Stimulated activated CD4-positive, alpha-beta T cell treated with anti-CD3 and anti-CD28 coated beads, Interleukin-1b, Interleukin-23, amount 100 ng/mL, for 48 hours (primary cell): ENCODE measurements around the gene STK25.
"Not testable (repeated sequence)": the region's sequence is repeated elsewhere in the genome, so short reads cannot be mapped to it uniquely, and the experiment has no call there.

ENCODE experiments used
- DNase-seq: peaks from one replicate; pipeline ENCODE4 v3.0.0-alpha.2; 2020

STK25 gene

DNA sequence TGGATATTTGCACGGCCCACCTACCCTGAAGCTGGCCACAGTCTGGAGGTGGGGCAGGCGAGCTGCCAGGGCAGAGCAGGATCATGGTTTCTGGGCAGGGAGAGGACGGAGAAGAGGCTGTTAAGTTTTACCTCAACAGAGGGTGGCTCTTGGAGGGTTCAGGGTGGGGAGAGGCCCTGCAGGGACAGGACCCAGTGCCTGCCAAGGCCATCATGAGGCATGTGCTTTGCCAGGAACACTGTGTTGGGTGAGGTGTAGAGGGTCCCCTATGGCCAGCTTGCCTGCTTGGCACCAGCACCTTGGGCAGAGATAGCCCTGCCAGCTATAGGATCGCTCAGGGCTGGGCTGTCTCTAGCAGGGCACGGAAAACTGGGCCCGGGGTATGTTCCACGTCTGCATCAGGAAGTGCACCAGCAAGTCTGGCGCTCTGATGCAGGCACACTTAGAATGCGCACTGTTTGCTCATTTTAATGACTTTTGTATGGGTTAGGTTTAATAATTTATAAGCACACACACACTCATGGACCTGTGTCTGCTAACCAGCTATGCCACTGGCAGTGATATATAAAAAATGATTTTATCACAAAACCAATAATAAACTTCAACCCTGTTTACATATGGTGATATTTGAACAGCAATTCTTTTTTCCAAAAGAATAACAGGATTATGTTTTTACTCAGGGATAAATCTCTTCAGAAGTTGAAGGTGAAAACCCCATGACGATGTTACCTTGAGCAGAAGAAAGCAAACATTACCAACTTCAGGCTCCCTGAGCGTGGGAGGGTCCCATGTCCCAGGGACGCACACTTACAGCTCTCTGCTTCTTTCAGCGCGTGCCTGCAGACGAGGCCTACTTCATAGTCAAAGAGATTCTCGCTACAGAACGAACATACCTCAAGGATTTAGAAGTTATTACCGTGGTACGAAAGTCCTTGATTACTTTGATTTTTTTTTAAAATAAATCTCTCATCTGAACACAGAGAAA is 46.4 kb downstream of the STK25 start:
- DNase-seq = no peak

DNA sequence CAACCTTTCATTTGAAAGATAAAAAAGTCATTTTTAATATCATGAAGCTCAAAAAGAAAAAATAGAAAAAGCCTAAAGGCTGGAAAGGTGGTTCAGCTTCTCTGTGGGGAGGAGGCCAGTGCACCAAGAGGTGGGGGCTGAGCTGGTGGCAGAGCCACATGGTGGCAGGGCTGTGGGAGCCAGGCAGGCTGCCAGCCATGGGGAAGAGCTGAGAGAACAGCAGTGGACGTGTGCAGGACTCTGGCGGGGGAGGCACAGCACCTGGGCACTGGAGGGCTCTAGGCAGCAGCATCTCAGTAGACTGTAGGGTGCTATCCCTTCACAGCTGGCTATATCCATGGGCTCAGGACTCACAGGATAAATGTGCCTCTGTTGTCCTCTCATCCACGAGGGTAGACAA is 47.8 kb downstream of the STK25 start:
- no peak for DNase-seq

DNA sequence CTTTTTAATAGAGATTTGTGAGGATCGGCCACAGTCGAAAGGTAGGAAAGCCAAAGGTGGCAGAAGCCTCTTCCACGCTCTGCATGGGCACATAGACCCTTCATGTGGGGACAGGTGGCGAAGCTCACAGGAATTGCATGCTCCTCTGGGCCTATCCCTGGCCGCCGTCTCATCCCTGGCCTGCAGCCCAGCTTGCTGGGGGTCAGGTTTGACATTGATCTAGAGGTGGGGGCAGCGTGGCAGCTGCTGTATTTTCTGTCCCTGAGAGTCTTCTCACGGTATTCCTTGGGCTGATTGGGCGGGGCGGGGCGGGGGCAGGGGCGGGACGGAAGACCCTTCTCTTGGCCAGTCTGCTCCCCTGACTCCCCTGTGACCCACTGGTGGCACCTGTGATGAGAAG is 48.9 kb downstream of the STK25 start:
- DNase-seq = no peak

DNA sequence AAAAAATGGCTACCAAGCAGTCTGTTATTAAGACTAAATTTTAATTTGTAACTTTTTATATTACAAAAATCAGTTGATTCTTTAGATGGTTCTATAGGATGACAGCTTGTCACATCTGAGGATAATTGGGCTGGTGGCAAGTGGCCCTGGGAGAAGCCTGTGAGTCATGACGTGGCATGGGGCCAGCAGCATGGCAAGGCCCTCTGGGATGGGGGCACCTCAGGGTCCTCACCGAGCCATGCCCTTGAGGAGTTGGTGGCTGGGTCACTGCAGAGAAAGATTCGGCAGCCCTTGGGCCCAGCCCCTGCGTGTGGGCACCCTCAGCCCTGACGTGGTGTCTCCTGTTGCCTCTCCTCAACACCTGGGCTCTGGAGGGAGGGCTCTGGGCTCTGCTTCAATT is 49.7 kb downstream of the STK25 start:
- DNase-seq = no peak

GRCh38 chr2:241456546-241456945 is 51.8 kb downstream of the STK25 start:
- no peak for DNase-seq

- no peak for DNase-seq
Measured at GRCh38 chr2:241454837-241455485, 53.4 kb downstream of the STK25 start.

GRCh38 chr2:241453919-241454318 is 54.5 kb downstream of the STK25 start:
- not testable (repeated sequence) for DNase-seq

- DNase-seq = no peak
Measured at GRCh38 chr2:241451840-241452506, 56.4 kb downstream of the STK25 start.

GRCh38 chr2:241450092-241450491 is 58.3 kb downstream of the STK25 start:
- not testable (repeated sequence) for DNase-seq

DNA sequence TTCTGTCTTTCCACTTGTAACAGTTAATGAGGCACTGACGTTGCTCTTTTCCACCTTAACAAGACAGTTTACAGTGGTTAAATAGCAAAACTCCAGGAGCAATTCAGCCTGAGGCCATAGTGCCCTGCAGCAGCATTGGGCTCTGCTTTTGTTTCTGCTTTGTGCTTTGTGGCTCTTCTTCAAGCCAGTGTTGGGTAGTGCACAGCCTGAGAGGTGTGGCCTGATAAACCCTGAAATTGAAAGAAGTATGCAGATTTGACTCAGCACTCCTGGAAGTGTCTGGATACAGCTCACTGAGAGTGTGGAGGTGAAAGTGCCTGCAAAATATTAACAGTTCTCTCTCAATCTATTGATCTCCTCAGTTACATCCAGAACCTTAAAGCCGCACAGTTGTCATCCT is 63.0 kb downstream of the STK25 start:
- no peak for DNase-seq

GRCh38 chr2:241443486-241444223 is 64.7 kb downstream of the STK25 start:
- DNase-seq = peak; percentile 93
